22Rv1 (cell line): Measurements from ENCODE around the gene MAP4.

ENCODE experiments used
- ZFX ChIP-seq: fragments of 450-650 bp; IDR thresholded peaks from 2 replicates; pipeline ENCODE4 v1.6.1; 2017; ENCODE audit warnings: antibody characterized with exemption, borderline replicate concordance
- TF ChIP-seq, protein P1 (sequence below): fragments of 450-650 bp; IDR thresholded peaks from 2 replicates; pipeline ENCODE4 v1.5.1; 2017; ENCODE audit warnings: mild to moderate bottlenecking

DNA sequence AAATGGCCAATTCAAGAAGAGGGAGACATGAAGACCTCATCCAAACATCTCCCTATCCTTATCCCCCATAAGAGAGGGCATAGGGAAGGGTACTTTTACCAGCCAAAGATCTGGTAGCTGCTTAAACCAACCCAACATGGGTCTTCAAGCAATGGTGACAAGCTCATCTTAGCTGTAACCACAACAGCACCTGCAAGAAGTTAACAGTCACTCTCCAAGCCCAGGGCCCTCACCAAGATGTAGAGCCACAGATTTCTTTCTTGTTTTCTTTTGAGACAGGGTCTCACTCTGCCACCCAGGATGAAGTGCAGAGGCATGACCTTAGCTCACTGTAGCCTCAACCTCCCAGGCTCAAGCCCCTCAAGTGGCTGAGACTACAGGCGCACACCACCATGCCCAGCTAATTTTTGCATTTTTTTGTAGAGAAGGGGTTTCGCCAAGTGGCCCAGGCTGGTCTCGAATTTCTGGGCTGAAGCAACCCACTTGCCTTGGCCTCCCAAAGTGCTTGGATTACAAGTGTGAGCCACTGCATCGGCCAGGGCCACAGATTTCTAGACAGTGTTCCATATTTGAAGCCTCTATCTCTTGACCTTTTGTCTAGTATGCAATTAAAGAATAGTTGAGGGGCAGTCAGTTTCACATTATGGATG lies 156.1 kb downstream of the MAP4 start:
- TF ChIP-seq, protein P1, sequence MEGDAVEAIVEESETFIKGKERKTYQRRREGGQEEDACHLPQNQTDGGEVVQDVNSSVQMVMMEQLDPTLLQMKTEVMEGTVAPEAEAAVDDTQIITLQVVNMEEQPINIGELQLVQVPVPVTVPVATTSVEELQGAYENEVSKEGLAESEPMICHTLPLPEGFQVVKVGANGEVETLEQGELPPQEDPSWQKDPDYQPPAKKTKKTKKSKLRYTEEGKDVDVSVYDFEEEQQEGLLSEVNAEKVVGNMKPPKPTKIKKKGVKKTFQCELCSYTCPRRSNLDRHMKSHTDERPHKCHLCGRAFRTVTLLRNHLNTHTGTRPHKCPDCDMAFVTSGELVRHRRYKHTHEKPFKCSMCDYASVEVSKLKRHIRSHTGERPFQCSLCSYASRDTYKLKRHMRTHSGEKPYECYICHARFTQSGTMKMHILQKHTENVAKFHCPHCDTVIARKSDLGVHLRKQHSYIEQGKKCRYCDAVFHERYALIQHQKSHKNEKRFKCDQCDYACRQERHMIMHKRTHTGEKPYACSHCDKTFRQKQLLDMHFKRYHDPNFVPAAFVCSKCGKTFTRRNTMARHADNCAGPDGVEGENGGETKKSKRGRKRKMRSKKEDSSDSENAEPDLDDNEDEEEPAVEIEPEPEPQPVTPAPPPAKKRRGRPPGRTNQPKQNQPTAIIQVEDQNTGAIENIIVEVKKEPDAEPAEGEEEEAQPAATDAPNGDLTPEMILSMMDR, result no peak
- TF ChIP-seq ZFX, result no peak
